ENCODE measurements around the gene PLCH1.

The PLCH1 gene

DNA sequence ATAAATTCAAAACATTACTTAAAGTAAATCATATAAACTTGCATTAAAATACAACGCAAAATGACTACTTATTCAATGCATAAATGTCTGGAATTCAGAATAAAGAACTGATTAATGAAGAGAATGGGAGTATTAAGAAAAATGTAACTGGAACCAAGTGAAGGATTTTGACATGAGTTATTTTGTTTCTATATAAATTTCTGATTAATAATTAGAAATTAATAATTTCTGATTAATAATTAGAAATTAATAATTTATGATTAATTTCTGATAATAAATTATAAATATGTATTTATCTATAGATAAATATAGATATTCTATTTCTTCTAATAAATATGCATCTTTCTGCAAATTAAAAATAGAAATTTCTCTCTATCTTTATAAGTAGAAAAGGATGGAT, 291.4 kb downstream of the PLCH1 start:
- no peak for DNase-seq

DNA sequence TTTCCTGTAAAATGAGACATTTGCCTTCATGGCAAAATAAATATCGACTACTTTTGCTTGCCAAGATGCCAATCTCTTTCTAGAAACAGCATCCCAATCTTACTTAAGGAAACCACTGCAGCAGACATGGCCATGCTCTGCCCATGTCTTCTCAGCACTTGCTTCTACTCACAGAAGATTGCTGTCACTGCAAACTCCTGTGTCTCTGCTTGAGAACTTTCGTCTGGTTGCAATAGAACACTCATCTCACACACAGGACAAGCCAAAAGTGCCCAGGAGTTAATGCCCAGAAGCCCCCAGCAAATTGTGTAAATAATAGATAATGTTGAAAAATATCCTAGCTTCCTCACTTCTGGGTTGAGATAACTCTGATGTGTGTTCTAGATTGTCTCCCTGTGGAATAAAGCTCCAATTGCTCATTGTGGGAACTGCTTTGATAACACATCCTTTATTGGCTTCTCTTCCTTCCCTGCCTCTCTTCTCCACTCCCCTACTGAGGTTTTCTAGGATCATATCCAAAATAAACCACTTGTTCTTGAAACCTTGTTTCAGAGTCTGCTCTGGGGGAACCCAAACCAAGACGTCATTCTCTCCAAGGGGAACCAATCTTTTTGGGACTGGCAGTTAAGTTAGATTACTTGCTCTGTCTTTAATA, 295.1 kb downstream of the PLCH1 start:
- no peak for DNase-seq

DNA sequence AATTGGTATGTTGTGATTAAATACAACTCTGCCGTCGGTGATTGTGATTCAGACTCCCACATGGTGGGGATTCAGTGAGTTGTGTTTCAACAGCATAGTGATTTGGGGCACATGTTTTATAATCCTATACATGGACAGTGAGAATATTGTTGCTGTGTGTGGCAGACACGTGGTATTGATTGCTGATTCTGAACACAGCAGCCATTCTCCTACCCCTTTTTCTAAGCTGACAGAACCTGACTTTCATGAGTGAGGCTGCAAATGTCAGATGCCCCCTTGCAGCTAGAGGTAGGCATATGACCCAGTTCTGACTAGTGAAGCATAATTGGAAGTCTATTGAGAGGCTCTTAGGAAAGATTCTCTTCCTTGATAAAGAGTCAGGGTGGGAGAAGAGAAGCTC, 296.3 kb downstream of the PLCH1 start:
- DNase-seq, result no peak

DNA sequence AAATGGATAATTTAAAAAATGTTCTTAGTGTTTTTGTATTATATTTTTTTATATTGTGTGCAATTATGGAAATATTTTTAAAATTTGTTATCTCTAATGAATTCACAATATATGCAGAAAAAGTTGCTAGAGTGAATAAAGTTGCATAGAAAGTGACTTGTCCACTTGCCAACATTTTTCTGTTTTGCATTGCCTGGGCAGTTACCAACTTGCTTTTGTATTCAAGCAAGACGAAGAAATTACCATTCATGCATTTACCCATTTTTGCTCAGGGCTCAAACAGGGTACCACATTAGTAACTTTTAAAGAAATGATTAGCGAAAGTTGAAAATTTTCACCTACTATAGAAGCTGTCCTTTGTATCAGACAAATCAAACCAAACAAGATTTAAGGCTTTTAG, 298.5 kb downstream of the PLCH1 start:
- no peak for DNase-seq

DNA sequence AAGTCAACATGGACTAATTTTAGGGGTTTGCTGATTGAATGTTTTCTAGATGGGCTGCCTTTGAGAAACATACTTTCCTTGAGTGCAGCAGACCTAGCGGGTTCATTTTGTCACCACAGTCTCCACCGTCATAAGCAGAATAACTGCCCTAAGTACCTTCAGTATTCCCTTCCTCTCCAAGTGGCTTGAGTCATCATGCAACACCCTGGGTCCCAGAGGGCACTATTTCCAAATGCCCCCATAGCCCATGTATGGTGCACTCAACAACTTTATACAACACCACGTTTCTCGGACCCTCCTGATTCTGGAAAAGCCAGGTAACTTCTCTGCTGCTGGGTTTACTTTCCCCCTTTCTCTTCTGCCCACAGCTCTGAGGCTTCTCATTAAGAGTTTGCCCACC, 300.1 kb downstream of the PLCH1 start:
- no peak for DNase-seq

DNA sequence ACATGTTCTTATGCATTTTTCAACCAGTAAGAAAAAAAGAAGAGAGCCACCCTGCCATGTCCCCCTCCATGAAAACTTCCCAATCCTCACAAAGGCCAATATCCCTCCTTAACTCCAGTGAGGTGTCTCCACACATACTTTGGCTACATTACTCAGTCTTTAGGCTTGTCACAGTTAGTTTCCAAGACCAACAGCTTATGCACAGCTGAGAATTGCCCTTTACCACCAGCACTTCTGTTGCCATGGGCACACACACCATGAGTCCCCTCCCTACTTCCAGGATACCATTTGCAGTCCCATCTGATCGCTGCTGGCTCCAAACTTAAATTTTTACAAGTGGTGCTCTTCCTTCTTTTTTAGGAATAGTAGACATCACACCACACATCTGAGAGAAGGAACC, 301.1 kb downstream of the PLCH1 start:
- DNase-seq, result no peak

DNA sequence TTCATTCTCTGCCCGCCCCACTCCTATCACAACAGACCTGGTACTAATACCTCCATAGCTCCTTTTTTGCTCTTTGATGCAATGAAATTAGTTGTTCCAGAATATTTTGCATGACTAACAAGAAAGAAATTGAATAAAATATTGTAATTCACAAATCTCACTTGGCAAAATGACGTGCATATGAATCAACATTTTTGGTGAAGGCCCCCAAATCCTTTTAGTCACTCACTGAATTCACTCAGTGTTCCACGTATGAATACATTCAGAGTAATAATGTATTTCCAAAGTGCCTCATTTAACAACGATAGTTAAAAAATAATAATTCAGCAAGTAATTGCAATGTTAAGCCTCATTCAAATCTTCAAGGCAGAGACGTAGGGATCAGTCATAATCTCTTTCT, 302.8 kb downstream of the PLCH1 start:
- no peak for DNase-seq

DNA sequence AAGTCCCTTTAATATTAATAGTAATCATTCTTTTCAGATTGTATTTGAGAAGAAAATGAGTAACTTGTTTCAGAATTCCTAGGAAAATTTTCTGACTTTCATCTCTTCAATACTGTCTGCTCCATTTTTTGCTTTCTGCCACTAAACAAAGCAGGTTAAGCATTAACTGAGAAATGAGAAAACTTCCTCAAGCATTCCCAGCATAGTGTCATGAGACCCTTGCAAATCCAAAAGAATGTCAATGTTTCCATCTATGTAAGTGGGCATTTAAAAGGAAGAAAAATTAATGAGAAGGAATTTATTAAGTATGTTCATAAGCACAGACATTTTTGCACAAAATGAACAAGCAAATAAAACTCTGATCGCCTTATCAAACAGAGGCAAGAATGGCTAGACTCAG, 303.4 kb downstream of the PLCH1 start:
- no peak for DNase-seq

DNA sequence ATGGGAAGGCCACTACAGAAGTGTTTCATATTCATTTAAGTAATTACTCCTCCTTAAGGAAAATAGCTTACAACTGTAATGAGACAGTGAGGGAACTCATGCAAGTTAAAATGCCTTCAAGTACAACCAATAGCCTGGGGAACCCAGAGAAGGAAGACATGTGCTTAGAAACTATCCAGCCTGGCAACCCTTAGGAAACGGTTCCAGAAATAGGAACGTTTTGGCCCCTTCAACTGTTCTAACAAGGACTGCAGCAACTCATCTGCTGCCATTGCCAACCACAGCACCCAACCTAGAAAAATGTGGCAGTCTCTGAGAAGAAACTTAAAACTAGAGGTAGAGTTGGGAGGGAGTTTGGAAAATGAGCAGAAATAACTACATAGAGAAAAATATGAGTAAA, 303.8 kb downstream of the PLCH1 start:
- DNase-seq, result no peak

DNA sequence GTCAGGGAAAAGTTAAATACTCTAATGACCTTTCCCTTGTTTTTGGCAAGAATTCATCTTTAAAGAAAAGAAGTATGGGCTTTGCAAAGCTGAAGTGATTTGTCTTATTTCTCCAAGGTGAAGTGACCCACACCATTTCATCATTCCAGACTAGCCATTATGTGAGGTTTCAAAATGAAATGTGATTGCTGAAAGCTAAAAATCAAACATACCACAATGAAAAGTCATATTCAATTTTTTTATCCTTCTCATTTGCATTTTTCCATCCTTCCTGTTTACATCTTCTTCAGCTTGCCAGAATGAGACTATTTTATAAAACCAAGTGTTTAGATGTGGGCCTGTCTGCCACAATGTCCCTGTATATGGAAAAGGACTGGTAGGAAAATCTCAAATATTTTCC, 309.1 kb downstream of the PLCH1 start:
- no peak for DNase-seq

DNA sequence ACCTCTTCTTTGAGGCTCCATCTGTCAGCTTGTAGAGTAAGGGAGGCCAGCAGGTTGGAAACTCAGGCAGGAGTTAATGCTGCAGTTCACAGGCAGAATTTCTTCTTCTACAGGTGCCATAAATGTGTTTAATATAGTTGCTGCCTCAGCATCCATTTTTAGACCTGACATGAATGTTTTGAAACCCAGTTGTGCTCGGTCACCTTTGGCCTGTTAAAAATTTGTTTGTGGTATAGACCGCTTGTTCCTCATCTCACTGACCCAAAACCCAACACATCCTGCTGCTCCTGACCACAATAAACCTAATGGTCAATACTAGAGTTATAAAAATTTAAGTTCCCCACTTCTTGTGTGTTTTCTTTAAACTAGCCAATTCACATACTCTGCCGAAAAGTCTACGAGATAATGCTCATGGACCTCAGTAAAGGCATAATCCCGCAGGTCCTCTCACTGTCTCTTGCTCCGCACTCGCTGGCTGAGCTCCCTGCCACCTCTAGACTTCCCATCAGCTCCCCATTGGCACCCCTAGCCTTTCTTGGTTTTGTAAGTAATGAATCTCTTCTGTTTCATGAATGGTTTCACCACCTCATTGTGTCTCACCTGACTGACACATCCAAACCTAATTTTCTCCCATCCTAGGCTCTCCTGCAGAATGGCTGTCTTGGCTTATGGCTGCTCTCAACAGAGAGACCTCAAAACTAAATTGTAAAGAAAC, 312.9 kb downstream of the PLCH1 start:
- DNase-seq, result no peak

DNA sequence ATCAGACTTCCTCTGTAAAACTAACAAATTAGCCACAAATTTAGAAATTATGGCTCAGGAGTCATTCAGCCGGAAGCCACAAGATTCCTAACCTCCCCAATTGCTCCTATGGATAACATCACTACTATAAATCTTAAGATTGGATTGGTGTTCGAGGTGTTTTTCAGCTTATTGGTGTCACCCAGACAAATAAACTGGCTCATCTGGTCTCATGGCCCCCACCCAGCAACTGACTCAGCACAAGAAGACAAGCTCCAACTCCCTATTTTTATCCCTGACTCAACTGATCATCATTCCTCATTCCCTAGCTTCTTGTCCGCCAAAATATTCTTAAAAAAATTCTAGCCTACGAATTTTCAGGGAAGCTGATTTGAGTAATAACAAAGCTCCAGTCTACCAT, 316.3 kb downstream of the PLCH1 start:
- DNase-seq, result no peak

DNA sequence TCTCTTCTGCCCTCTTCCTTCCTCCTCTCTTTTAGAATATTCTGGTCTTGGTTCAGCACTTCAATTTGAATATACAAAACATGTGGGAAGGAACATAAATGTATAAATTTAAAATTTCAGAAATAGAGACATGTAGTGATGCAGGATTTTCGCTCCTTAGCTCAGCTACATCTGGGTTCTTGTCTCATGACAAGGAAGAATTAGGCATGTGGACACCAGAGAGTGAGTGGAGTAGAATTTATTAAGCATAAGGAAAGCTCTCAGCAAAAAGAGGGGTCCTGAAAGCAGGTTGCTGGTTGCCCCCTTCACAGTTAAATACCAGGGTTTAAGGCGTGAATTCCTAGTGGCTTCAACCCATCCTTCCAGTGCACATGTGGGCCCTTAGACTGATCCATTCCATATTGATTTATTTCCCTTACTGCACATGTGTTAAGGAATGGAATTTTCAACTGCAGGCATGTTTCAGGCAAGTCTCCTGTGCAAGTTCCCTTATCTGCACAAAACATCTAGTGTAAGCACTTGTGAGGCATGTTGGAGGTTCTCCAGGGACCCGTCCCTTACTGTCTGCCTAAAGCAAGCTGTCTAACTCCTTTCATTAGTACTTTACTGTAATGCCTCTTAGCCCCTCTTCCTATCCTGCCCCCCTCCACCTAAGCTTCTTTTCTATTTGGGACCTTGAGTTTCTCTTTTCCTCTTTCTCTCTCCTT, 318.2 kb downstream of the PLCH1 start:
- no peak for DNase-seq

DNA sequence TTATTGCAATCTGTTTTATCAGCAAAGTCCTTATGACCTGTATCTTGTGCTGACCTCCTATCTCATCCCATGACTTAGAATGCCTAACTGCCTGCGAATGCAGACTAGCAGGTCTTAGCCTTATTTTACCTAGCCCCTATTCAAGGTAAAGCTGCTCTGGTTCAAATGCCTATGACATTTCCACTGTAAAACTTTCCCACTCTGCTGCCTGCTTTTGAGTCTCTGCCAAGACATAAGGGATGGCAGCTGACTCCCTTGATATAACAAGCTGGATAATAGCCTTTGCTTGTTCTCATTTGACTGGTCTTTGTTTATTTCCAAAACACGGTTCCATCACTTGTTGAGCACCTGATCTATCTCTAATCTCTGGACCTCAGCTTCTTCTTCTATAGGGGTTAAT, 319.5 kb downstream of the PLCH1 start:
- no peak for DNase-seq

DNA sequence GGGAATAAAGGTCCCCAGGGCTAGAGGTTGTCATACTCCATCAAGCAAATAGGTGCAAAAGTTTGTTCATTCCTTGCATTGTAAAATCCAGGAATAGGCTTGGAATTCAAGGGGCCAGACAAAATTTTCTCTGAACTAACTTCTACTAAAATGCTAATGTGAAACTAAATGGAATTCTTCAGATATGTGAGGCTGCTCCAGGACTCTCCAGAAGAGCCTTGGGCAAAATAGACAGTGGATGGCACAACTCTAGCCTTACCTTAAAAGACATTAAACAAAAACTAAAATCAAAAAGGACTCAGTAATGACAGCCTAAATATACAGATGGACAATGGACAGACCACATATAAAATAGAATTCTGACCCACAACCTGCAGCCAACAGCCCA, 320.6 kb downstream of the PLCH1 start:
- no peak for DNase-seq

DNA sequence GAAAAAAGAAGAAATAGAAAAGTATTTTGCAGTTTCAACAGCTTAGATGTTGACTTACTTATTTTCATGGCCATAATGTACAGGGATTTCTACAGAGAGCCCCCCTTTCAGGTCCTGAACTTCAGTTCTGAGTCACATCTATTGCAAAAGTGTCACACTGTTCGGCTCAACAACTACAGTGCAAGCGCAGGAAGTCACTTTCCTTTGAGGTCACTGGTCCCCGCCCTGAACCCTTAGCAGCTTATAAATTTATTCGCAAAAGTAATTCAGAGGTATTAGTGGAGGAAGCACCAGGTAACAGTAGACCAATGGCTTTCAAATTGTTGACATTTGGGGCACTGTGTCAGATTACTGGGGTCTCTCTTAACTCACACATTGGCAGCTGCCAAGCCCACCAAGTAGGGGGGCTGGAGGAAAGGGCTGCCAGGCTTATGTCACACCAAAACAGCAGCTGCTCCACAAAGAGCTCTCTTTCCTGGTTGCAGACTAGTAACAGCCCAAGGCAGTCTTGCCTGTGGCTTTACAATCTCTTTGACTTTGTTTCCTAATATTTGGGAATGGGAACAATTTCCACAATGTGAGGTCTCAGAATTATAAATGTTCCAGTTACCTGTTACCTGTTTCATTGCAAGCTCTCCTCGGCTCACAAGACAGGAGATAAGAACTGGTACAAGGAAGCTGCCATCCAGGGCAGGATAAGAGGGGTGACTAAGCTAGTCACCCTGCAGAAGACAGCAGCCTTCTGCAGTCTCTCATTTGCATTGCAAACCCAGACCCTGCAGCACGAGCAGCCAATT, 321.1 kb downstream of the PLCH1 start:
- no peak for DNase-seq

DNA sequence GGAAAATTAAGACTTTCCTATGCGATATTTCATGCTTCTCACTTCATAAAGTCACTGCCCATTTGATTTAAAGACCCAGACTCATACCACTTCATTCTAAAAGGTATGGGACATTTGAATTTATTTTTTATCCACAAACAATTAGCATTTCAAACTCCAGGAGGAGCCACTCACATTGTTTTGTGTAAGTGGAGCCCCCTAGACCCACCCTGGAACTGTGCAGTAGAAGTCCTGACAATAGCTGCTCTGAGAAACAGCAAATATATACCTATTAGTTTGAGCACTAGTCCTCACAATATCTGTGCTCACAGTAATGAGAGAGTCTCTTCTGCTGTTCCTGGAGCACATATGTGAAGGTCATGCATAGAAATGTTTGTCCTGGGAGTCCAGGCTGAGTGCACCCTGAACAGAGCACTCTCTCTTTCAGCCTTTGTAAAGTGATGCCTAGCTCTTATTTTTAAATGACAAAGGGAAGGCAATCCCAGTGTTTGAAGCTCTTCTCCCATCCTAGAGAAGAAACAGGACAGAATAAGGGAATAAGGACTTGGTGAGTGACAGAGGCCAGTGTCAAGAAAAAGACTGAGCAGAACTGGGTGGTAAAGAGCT, 323.9 kb downstream of the PLCH1 start:
- no peak for DNase-seq

DNA sequence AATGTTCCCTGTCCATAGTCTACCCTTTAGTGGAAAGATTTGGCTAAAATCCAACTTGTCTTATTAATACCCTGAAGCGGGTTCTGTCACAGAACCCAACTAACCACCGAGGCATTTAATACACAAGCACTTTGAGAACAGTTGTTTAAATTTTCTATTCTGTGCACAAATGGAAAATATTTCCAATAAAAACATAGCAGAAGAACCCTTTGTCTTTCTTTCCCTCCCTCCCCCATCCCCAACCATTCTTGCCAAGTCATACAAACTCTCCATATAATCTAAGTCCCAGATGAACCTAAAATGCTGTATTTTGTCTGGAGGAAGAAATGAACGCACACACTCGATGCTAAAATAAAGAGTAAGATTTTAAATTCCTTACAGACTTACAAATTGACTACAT, 324.5 kb downstream of the PLCH1 start:
- no peak for DNase-seq

DNA sequence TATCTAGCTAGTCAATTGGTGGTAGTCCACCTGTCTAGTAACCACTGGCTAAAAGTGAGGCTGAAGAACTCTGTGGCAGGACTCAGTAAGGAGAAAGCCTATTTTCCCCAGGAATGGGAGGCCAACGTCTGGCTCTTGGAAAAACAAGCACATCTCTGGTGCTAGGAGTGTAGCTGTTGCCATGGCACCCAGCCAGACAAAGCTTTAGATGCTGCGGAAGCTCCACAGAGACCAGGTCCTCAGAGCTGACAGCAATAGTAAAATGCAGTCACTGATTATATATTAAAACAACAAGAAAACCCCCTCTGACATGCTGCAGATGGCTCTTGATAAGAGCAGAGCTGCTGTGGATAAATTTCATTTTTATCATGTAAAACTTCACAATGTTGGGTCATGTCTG, 326.5 kb downstream of the PLCH1 start:
- no peak for DNase-seq

DNA sequence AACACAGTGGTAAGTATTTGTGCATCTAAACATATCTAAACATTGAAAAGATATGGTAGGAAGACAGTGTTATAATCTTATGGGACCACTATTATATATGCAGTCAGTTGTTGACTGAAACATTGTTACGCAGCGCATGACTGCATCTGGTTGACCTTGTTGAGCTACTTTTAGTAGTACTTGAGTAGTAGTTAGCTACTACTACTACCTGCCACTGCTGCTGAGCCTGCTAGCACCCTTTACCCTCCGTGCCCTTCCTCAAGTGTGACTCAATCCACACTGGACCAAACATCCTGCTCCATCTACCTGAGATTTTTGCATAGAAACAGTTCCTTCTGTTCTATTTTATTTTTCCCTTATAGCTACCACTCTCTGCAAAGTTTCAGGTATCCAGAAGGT, 327.8 kb downstream of the PLCH1 start:
- no peak for DNase-seq

DNA sequence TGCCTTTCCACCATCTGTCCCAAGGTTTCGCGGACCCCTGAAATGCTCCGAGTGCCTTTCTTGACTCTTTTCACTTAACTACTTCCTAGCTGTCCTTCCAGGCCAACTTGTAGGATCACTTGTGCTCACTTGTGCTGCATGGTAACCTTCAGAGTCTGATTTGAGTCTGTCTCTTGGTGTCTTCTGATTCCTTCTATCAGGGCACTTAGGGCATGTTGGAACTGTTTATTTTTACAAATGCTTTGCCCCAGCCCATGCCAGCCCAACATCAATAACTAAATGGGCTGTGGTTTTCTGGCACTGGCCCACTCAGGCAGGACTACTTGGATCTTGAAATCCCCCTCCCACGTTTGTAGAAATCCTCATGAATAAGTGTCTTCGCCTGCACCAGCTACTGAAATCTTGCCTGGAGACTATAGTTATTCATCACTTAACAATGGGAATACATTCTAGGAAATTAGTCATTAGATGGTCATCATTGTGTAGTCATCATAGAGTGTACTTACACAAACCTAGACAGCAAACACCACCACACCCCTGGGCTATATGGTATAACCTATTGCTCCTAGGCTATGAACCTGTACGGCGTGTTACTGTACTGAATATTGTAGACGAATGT, 328.3 kb downstream of the PLCH1 start:
- DNase-seq, result no peak

DNA sequence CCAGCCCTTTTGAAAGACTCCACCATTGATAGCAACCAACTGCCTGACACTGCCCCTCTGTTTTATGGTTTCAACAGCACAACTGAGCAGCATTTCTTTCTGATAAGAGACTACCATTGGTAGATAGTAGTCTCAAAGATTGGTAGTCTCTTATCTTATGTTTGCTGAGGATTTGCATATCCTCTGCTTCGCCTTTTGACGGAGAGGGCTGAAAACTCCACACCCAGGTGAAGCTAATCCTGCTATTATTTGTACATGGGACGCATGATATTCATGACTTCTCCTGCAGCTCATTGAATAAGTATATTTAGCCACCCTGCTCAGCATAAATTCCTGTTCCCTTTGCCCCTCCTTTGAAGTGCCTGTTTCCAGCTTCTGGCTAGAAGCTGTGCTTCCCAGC, 332.0 kb downstream of the PLCH1 start:
- DNase-seq, result no peak

Data from activated CD4-positive, alpha-beta T cell treated with anti-CD3 and anti-CD28 coated beads for 4 hours (primary cell).